CMK (cell line): ENCODE data around the gene COA8.
"Not testable (repeated sequence)": the region's sequence is repeated elsewhere in the genome, so short reads cannot be mapped to it uniquely, and the experiment has no call there.

Source experiments
- DNase-seq: peaks from one replicate; pipeline ENCODE4 v3.0.0-alpha.2; 2010; ENCODE audit warnings: low read depth

COA8 gene

GRCh38 chr14:103562429-103563225 lies at the start of gene COA8, which contains the start of gene BAG5:
TSS of gene COA8 (plus strand) at chr14:103562960. CDS start at chr14:103563002, 42 bp downstream.
TSS of gene BAG5 (minus strand) at chr14:103562657. CDS start at chr14:103561164, 1,493 bp downstream.
- peak; percentile 60 for DNase-seq

- no peak for DNase-seq
These were observed 48.0 kb upstream of the COA8 start for GRCh38 chr14:103514596-103515421.

GRCh38 chr14:103516426-103517173 lies 46.2 kb upstream of the COA8 start:
- DNase-seq: no peak

GRCh38 chr14:103517174-103517566 lies 45.6 kb upstream of the COA8 start:
- no peak for DNase-seq

- DNase-seq: no peak
These were observed 44.9 kb upstream of the COA8 start for GRCh38 chr14:103517721-103518421.

GRCh38 chr14:103518422-103519042 lies 44.2 kb upstream of the COA8 start:
- no peak for DNase-seq

- DNase-seq: peak; percentile 88
These were observed 43.5 kb upstream of the COA8 start for GRCh38 chr14:103519043-103519836.

- DNase-seq: no peak
These were observed 42.9 kb upstream of the COA8 start for GRCh38 chr14:103519837-103520212.

- DNase-seq: no peak
These were observed 42.5 kb upstream of the COA8 start for GRCh38 chr14:103520269-103520656.

- peak; percentile 72 for DNase-seq
These were observed 41.9 kb upstream of the COA8 start for GRCh38 chr14:103520657-103521437.

- DNase-seq: no peak
These were observed 41.3 kb upstream of the COA8 start for GRCh38 chr14:103521438-103521950.

- no peak for DNase-seq
These were observed 40.7 kb upstream of the COA8 start for GRCh38 chr14:103521951-103522563.

GRCh38 chr14:103522649-103523574 lies 39.8 kb upstream of the COA8 start, which contains the start of gene CKB:
TSS of gene CKB (minus strand) at chr14:103522830. CDS start at chr14:103522493, 337 bp downstream.
- no peak for DNase-seq

- no peak for DNase-seq
These were observed 39.2 kb upstream of the COA8 start for GRCh38 chr14:103523575-103523954.

- DNase-seq: no peak
These were observed 38.5 kb upstream of the COA8 start for GRCh38 chr14:103524002-103524935.

- not testable (repeated sequence) for DNase-seq
These were observed 37.1 kb upstream of the COA8 start for GRCh38 chr14:103525430-103526246.
